Left lung (tissue), 10 donors: ENCODE data around the gene RASSF3. TPM values are rescaled to one million over a fixed set of nuclear protein-coding genes. Genes with fewer than 3 reads are reported as not detected.
"Not testable (repeated sequence)": the region's sequence is repeated elsewhere in the genome, so short reads cannot be mapped to it uniquely, and the experiment has no call there.

ENCODE experiments used
- ATAC-seq: fragments of 200-7000 bp; cut with Tn5 transposase; one replicate; pipeline ENCODE4 v1.9.1; 2020; ENCODE audit warnings: moderate library complexity
- DNase-seq, 4 donors: peaks; one replicate each; pipeline ENCODE4 v3.0.0-alpha.2; 2013 to 2020
- H3K27ac ChIP-seq, 2 donors: fragments of 200-600 bp; sonication (generic) in 1 of 2; one replicate each; pipeline versions ENCODE4 v1.5.0 to v1.8.0; 2020 to 2021
- H3K27me3 ChIP-seq, 2 donors: fragments of 200-600 bp; sonication (generic) in 1 of 2; one replicate each; pipeline versions ENCODE4 v1.5.0 to v1.8.0; 2020 to 2021
- H3K36me3 ChIP-seq, 2 donors: fragments of 200-600 bp; sonication (generic) in 1 of 2; one replicate each; pipeline versions ENCODE4 v1.5.0 to v1.8.0; 2020 to 2021
- H3K4me1 ChIP-seq, 2 donors: fragments of 200-600 bp; one replicate each; pipeline ENCODE4 v1.8.0; 2021
- H3K4me3 ChIP-seq, 2 donors: fragments of 200-600 bp; sonication (generic) in 1 of 2; one replicate each; pipeline versions ENCODE4 v1.5.0 to v1.8.0; 2020 to 2021; ENCODE audit warnings: mild to moderate bottlenecking in 1 of 2
- H3K9me3 ChIP-seq, 2 donors: fragments of 200-600 bp; sonication (generic) in 1 of 2; one replicate each; pipeline versions ENCODE4 v1.5.0 to v1.8.0; 2020 to 2021
- intact Hi-C, 2 donors: fragments of 100-400 bp; cut with DNase I; formaldehyde crosslinking; loops; one replicate each; pipeline versions ENCODE4 v1.11.2 to v1.14.2; 2022
- polyA plus RNA-seq, 6 donors: library from polyadenylated mRNA; unstranded; fragments of 120-200 nt; gene quantifications; one replicate each; pipeline ENCODE4 v1.2.1, GENCODE V29; 2013; ENCODE audit not compliant: insufficient read length in 6 of 6
- total RNA-seq, 2 donors: library from RNA; stranded (reverse); fragmentation: NEBNext Ultra II Directional; extraction: Animal tissue kit (Norgen Biotek cat#: 25700); gene quantifications; one replicate each; pipeline ENCODE4 v1.2.1, GENCODE V29; 2021
- TF ChIP-seq, protein P1 (sequence below), 2 donors: fragments of 200-600 bp; sonication (generic) in 1 of 2; IDR thresholded peaks; one replicate each; pipeline versions ENCODE4 v1.5.0 to v1.8.0; 2021; ENCODE audit warnings: antibody characterized with exemption in 2 of 2
- donor health status: DM: no; HTN: yes; CAD: no.
- donor health status: DM: no; HTN: no; CAD: no.

Gene RASSF3
- total and polyA plus RNA-seq, 8 donors, result 30.3 to 90.2 (median 35.6) TPM

DNA sequence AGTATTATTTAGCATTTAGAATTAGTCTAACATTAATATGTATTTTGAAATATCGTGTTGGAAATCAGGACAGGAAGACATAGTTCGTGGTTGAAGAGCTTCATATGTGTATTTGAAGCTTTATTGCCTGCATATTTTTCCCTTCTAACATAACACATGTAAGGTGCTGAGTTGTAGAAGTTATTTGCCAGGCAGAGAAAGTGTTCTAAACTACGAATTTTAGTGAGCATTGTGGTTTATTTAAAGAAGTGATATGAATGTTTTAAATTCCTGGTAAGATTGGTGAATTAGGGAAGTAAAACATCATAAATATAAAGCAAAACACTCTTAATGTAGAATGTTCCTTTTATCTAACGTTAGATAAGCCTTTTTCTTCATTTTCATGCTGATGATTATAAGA, 2.5 kb downstream of the RASSF3 start:
- Histone ChIP-seq H3K36me3 (peaks cover 0 to 17% of the 10 kb centered on the region in 2 donors), H3K27ac (no peak overlapping the region), H3K9me3 (no peaks in the 10 kb centered on the region), H3K4me1 (peaks cover 7 to 78% of the 10 kb centered on the region in 2 donors), H3K4me3 (peak overlapping the region in 1 of 2 donors; percentile 96), H3K27me3 (no peaks in the 10 kb centered on the region)
- DNase-seq (no peak), ATAC-seq (no peak)
- TF ChIP-seq, protein P1, sequence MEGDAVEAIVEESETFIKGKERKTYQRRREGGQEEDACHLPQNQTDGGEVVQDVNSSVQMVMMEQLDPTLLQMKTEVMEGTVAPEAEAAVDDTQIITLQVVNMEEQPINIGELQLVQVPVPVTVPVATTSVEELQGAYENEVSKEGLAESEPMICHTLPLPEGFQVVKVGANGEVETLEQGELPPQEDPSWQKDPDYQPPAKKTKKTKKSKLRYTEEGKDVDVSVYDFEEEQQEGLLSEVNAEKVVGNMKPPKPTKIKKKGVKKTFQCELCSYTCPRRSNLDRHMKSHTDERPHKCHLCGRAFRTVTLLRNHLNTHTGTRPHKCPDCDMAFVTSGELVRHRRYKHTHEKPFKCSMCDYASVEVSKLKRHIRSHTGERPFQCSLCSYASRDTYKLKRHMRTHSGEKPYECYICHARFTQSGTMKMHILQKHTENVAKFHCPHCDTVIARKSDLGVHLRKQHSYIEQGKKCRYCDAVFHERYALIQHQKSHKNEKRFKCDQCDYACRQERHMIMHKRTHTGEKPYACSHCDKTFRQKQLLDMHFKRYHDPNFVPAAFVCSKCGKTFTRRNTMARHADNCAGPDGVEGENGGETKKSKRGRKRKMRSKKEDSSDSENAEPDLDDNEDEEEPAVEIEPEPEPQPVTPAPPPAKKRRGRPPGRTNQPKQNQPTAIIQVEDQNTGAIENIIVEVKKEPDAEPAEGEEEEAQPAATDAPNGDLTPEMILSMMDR (IDR thresholded peaks at IDR 0.05), result no peak
- intact Hi-C loops, result loop anchor here in 1 of 2 donors (10.0 kb wide), 1 partner anchor 72 kb away; no protein-coding TSS in a partner anchor

DNA sequence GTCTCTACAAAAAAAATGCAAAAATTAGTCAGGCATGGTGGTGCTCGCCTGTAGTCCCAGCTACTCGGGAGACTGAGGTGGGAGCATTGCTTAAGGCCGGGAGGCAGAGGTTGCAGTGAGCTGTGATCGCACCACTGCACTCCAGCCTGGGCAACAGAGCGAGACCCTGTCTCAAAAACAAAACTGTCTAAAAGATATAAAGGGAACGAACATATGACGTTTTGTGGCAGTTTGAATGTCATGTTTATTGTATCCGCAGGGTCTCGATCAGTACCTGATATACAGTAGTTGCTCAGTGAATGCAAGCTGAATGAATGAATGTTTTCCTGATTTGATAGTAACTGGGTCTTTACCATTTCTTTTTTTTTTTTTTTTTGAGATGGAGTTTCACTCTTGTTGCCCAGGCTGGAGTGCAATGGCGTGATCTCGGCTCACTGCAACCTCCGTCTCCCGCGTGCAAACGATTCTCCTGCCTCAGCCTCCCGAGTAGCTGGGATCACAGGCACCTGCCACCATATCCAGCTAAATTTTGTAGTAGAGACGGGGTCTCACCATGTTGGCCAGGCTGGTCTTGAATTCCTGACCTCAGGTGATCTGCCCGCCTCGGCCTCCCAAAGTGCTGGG, 3.6 kb downstream of the RASSF3 start:
- H3K36me3 ChIP-seq, result peaks cover 0 to 17% of the 10 kb centered on the region in 2 donors
- intact Hi-C loops, result loop anchor here in 1 of 2 donors (10.0 kb wide), 1 partner anchor 71 kb away; no protein-coding TSS in a partner anchor
- H3K9me3 ChIP-seq, DNase-seq, H3K27me3 ChIP-seq, H3K27ac ChIP-seq, ATAC-seq: not testable (repeated sequence)
- H3K4me1 ChIP-seq, result peaks cover 7 to 82% of the 10 kb centered on the region in 2 donors
- H3K4me3 ChIP-seq, result peak overlapping the region in 1 of 2 donors; percentile 96

DNA sequence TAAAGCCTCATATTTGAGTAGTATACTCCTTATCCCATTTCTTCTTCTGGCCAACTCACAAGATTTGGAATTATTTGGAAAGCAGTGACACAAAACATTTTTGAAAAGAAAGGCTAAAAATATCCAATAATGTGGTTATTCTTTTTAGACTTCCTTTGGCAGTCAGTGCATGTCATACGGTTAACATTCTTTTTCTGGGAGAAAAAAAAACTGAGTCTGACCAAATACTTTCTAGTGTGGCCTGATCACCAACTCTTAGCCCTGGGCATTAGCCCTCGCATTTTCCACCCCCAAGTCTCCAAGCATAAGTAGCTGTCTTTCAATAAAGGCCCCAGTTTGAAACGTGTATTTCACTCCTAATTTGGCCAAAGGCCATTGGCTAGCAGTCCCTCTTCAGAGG, 5.9 kb downstream of the RASSF3 start:
- DNase-seq, result no peak
- Histone ChIP-seq H3K36me3 (peaks cover 0 to 17% of the 10 kb centered on the region in 2 donors), H3K9me3 (no peaks in the 10 kb centered on the region), H3K4me3 (no peak overlapping the region), H3K4me1 (peaks cover 10 to 95% of the 10 kb centered on the region in 2 donors), H3K27ac (peak overlapping the region; percentile 46 to 54), H3K27me3 (no peaks in the 10 kb centered on the region)
- ATAC-seq, result no peak
- intact Hi-C loops, result loop anchor here in 1 of 2 donors (10.0 kb wide), 1 partner anchor 69 kb away; no protein-coding TSS in a partner anchor
- TF ChIP-seq, protein P1 (IDR thresholded peaks at IDR 0.05), result no peak

DNA sequence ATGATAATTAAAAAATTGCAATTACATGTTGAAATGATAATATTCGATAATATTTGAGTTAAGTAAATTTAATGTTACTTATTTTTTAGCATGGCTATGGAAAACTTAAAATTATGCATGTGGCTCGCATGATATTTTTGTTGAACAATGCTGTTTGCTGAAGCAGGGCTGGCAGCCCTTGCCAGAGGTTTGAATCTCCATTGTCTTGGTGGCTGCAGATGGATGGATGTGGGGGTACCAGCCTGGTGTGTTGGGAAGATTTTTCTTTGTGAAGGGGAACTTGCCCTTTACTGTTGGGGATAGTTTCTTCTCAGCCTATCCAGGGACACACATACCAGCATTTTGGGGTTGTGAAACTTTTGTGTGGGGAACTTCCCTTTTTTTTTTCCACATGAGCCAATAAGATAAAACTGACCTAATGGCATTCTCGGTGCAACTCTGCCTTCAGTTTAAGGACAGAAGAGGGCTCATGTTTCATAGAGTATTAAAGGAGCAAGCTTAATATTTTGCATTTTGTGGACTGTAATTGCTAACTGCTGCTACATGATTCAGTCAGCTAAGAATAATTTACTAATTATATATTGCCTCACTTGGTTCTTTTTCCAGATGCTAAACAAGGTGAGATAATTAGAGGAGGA, 8.8 kb downstream of the RASSF3 start:
- DNase-seq (peak in 1 of 4 donors; percentile 42), ATAC-seq (peak; percentile 73)
- TF ChIP-seq, protein P1 (IDR thresholded peaks at IDR 0.05), result no peak
- Histone ChIP-seq H3K9me3 (no peaks in the 10 kb centered on the region), H3K36me3 (peaks cover 0 to 15% of the 10 kb centered on the region in 2 donors), H3K4me3 (no peak overlapping the region), H3K4me1 (peaks cover 3 to 97% of the 10 kb centered on the region in 2 donors), H3K27ac (peak overlapping the region in 1 of 2 donors; percentile 75), H3K27me3 (no peaks in the 10 kb centered on the region)
- intact Hi-C loops, result loop anchor here in 1 of 2 donors (10.0 kb wide), 1 partner anchor 66 kb away; no protein-coding TSS in a partner anchor

DNA sequence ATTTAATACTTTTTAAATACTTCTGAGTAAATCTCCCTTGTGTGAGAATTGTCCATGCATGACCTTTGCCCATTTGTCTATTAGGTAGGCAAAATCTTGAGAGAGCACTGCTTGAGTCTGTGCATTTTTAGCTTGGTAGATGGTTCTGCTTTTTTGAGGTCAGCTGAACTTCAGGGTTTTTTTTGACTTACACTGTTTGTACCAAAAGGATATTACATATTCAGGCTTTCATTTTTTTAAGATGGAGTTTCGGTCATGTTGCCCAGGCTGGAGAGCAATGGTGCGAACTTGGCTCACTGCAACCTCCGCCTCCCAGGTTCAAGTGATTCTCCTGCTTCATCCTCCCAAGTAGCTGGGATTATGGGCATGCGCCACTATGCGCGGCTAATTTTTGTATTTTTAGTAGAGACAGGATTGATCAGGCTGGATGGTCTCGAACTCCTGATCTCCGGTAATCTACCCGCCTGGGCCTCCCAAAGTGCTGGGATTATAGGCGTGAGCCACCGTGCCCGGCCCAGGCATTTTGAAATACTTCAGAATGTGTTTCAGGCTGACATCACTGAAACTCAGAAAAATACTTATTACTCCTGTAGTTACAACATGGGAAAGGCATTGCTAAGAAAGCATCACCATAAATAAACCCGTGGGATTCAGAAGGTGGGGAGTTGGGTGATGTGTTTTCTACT, 11.1 kb downstream of the RASSF3 start:
- ATAC-seq (no peak), DNase-seq (no peak)
- Histone ChIP-seq H3K9me3 (no peaks in the 10 kb centered on the region), H3K27me3 (no peaks in the 10 kb centered on the region), H3K36me3 (no peaks in the 10 kb centered on the region), H3K27ac (peak overlapping the region; percentile 42 to 81), H3K4me3 (peak overlapping the region in 1 of 2 donors; percentile 1), H3K4me1 (peaks cover 18 to 97% of the 10 kb centered on the region in 2 donors)
- TF ChIP-seq, protein P1 (IDR thresholded peaks at IDR 0.05), result no peak
- intact Hi-C loops, result no loop called here
